Activated CD8-positive, alpha-beta memory T cell treated with anti-CD3 and anti-CD28 coated beads, Interleukin-2, amount 10 ng/mL, durations not matched to agents 7 days and 5 days (primary cell): Measurements from ENCODE around the gene ADGRD1. TPM values are rescaled to one million over a fixed set of nuclear protein-coding genes. Genes with fewer than 3 reads are reported as not detected.
"Not testable (repeated sequence)": the region's sequence is repeated elsewhere in the genome, so short reads cannot be mapped to it uniquely, and the experiment has no call there.

Source experiments
- ATAC-seq: fragments of 150-1000 bp; cut with Tn5 transposase; one replicate; pipeline ENCODE4 v1.10.0; 2021; ENCODE audit warnings: moderate library complexity
- CTCF ChIA-PET: fragments of 350-600 bp; sonication (Branson Sonifier 250); formaldehyde crosslinking; loops from one replicate; lab custom pipeline; 2021; ENCODE audit warnings: antibody characterized with exemption; lab: Charles Lee
- DNase-seq: peaks from one replicate; pipeline ENCODE4 v3.0.0-alpha.2; 2020
- H3K27ac Mint-ChIP-seq: one replicate; pipeline ENCODE4 v1.8.0; 2021; ENCODE audit warnings: mild to moderate bottlenecking, mixed read lengths
- H3K27me3 Mint-ChIP-seq: one replicate; pipeline ENCODE4 v1.8.0; 2021; ENCODE audit warnings: mixed read lengths
- H3K36me3 Mint-ChIP-seq: one replicate; pipeline ENCODE4 v1.8.0; 2021; ENCODE audit warnings: mild to moderate bottlenecking, mixed read lengths
- H3K4me1 Mint-ChIP-seq: one replicate; pipeline ENCODE4 v1.8.0; 2021; ENCODE audit warnings: mixed read lengths
- H3K4me3 Mint-ChIP-seq: one replicate; pipeline ENCODE4 v1.8.0; 2021; ENCODE audit warnings: mild to moderate bottlenecking, moderate library complexity, mixed read lengths
- H3K9me3 Mint-ChIP-seq: one replicate; pipeline ENCODE4 v1.8.0; 2022; ENCODE audit warnings: low read depth, mixed read lengths
- total RNA-seq, 2 experiments: library from RNA; stranded (reverse); gene quantifications; one replicate each; pipeline ENCODE4 v1.2.3, GENCODE V29; 2021

Gene ADGRD1
- total RNA-seq, 2 experiments from 2014 or later = 0.23 to 2.2 TPM

GRCh38 chr12:130925666-130926015, 28.1 kb upstream of the ADGRD1 start:
- Mint-ChIP-seq H3K9me3 (no peaks in the 10 kb centered on the region), H3K4me3 (no peak overlapping the region), H3K27ac (no peak overlapping the region), H3K36me3 (no peaks in the 10 kb centered on the region), H3K4me1 (no peaks in the 10 kb centered on the region), H3K27me3 (peaks cover 34% of the 10 kb centered on the region)
- CTCF ChIA-PET = interaction anchor here (1.1 kb wide), 1 partner anchor 11 kb away, joined by 3 read pairs; no protein-coding TSS in a partner anchor
- no peak for ATAC-seq
- DNase-seq = no peak

DNA sequence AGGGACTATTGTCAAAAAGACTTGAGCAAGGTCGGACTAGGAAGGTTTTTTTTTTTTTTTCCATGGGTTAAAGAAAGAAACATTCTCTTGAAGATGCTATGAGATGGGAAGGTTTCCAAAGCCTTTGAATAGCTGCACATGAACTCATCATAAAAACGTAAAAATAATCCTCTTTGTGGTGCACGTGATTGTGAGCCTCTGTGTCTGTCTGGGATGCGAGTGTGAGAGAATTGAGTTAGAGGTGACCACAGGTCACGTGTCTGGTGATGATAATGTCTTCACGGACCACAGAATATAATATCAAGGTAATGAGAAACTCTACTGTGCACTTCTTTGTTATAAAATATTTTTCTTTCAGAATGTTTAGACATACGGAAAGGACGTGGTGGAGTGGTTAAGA, 24.3 kb upstream of the ADGRD1 start:
- peaks cover 35% of the 10 kb centered on the region for H3K27me3 Mint-ChIP-seq

GRCh38 chr12:130932061-130932930, 21.4 kb upstream of the ADGRD1 start:
- Mint-ChIP-seq H3K27ac (no peak overlapping the region), H3K4me1 (no peaks in the 10 kb centered on the region), H3K36me3 (no peaks in the 10 kb centered on the region), H3K27me3 (peaks cover 44% of the 10 kb centered on the region), H3K4me3 (no peak overlapping the region), H3K9me3 (no peaks in the 10 kb centered on the region)
- ATAC-seq = no peak
- DNase-seq = no peak
- CTCF ChIA-PET = no interaction called here

More for the DNA sequence above, 24.3 kb upstream of the ADGRD1 start:
- Mint-ChIP-seq H3K27ac (no peak overlapping the region), H3K9me3 (no peaks in the 10 kb centered on the region), H3K4me1 (no peaks in the 10 kb centered on the region), H3K4me3 (no peak overlapping the region), H3K36me3 (no peaks in the 10 kb centered on the region)
- CTCF ChIA-PET = no interaction called here
- no peak for DNase-seq
- no peak for ATAC-seq

GRCh38 chr12:130933269-130933995, 20.3 kb upstream of the ADGRD1 start:
- ATAC-seq = no peak
- Mint-ChIP-seq H3K9me3 (no peaks in the 10 kb centered on the region), H3K4me3 (no peak overlapping the region)

GRCh38 chr12:130934753-130935152, 19.0 kb upstream of the ADGRD1 start:
- H3K27me3 Mint-ChIP-seq = peaks cover 32% of the 10 kb centered on the region
- CTCF ChIA-PET = no interaction called here
- DNase-seq (no peak), ATAC-seq (no peak)
- H3K36me3 Mint-ChIP-seq = peaks cover 2% of the 10 kb centered on the region
- H3K27ac Mint-ChIP-seq = no peak overlapping the region
- peaks cover 3% of the 10 kb centered on the region for H3K9me3 Mint-ChIP-seq
- H3K4me3 Mint-ChIP-seq = no peak overlapping the region
- H3K4me1 Mint-ChIP-seq = no peaks in the 10 kb centered on the region

More at GRCh38 chr12:130933269-130933995, 20.3 kb upstream of the ADGRD1 start:
- no peak for DNase-seq
- H3K27me3 Mint-ChIP-seq = peaks cover 40% of the 10 kb centered on the region
- CTCF ChIA-PET = no interaction called here
- H3K27ac Mint-ChIP-seq = no peak overlapping the region
- no peaks in the 10 kb centered on the region for H3K4me1 Mint-ChIP-seq
- H3K36me3 Mint-ChIP-seq = no peaks in the 10 kb centered on the region

GRCh38 chr12:130936561-130936960, 17.1 kb upstream of the ADGRD1 start:
- DNase-seq = no peak
- CTCF ChIA-PET = interaction anchor here (1.0 kb wide), 1 partner anchor 12 kb away, joined by 3 read pairs; no protein-coding TSS in a partner anchor
- H3K36me3 Mint-ChIP-seq = peaks cover 2% of the 10 kb centered on the region
- no peak overlapping the region for H3K27ac Mint-ChIP-seq
- peaks cover 26% of the 10 kb centered on the region for H3K27me3 Mint-ChIP-seq
- no peak for ATAC-seq
- H3K4me3 Mint-ChIP-seq = no peak overlapping the region
- H3K4me1 Mint-ChIP-seq = no peaks in the 10 kb centered on the region
- peaks cover 3% of the 10 kb centered on the region for H3K9me3 Mint-ChIP-seq

DNA sequence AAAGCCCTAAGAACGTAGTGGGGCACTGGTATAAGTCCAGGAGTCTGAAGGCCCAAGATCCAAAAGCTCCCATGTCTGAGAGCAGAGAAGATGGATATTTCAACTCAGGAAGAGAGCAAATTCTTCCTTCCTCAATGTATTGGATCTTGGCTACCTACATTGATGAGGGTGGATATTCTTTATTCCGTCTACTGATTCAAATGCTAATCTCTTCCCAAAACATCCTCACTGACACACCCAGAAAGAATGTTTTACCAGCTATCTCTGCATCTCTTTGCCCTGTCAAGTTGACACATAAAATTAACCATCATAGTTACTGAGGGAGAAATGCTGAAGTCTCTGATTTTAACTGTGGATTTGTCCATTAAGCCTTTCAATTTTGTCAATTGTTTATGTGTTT, 16.6 kb upstream of the ADGRD1 start:
- Mint-ChIP-seq H3K9me3 (peaks cover 3% of the 10 kb centered on the region), H3K36me3 (peaks cover 2% of the 10 kb centered on the region), H3K4me3 (no peak overlapping the region), H3K27me3 (peaks cover 23% of the 10 kb centered on the region), H3K27ac (no peak overlapping the region), H3K4me1 (no peaks in the 10 kb centered on the region)
- ATAC-seq (no peak), DNase-seq (no peak)
- CTCF ChIA-PET = no interaction called here

DNA sequence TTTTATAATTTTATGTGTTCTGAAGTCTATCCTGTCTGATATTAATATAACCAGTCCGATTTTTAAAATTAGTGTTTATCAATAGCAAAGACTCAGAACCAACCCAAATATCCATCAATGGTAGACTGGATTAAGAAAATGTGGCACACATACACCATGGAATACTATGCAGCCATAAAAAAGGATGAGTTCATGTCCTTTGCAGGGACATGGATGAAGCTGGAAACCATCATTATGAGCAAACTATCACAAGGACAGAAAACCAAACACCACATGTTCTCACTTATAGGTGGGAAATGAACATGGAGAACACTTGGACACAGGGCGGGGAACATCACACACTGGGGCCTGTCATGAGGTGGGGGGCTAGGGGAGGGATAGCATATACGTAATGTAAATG, 16.2 kb upstream of the ADGRD1 start:
- CTCF ChIA-PET = not testable (repeated sequence)

DNA sequence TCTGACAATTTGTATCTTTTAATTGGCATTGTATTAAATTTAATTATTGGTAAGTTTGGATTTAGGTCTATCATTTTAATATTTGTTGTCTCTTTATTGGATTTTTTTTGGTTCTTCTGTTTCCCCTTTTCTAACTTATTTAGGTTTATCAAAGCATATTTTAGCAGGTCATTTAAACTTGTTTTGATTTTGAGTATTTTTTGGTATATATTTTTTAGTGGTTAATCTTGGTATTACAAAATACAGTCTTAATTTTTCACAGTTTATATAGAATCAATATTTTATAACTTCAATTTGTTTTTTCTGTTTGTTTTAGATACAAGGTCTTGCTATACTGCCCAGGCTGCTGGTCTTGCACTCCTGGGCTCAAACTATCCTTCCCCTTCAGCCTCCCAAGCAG, 15.5 kb upstream of the ADGRD1 start:
- H3K27me3 Mint-ChIP-seq = peaks cover 16% of the 10 kb centered on the region
- DNase-seq = no peak
- ATAC-seq = no peak
- peaks cover 3% of the 10 kb centered on the region for H3K9me3 Mint-ChIP-seq
- no peak overlapping the region for H3K4me3 Mint-ChIP-seq
- H3K27ac Mint-ChIP-seq = no peak overlapping the region
- H3K4me1 Mint-ChIP-seq = no peaks in the 10 kb centered on the region
- CTCF ChIA-PET = no interaction called here
- peaks cover 2% of the 10 kb centered on the region for H3K36me3 Mint-ChIP-seq

More for the DNA sequence above, 16.2 kb upstream of the ADGRD1 start:
- not testable (repeated sequence) for H3K4me3 Mint-ChIP-seq, H3K9me3 Mint-ChIP-seq, H3K36me3 Mint-ChIP-seq, H3K27ac Mint-ChIP-seq, ATAC-seq, H3K4me1 Mint-ChIP-seq, DNase-seq
- H3K27me3 Mint-ChIP-seq = peaks cover 19% of the 10 kb centered on the region

GRCh38 chr12:130944878-130945277, 8.8 kb upstream of the ADGRD1 start:
- Mint-ChIP-seq H3K36me3 (no peaks in the 10 kb centered on the region), H3K9me3 (peaks cover 11% of the 10 kb centered on the region), H3K27me3 (peaks cover 6% of the 10 kb centered on the region), H3K27ac (no peak overlapping the region), H3K4me3 (no peak overlapping the region), H3K4me1 (no peaks in the 10 kb centered on the region)
- CTCF ChIA-PET = no interaction called here
- ATAC-seq = no peak
- no peak for DNase-seq

GRCh38 chr12:130945786-130946492, 7.8 kb upstream of the ADGRD1 start:
- Mint-ChIP-seq H3K4me1 (no peaks in the 10 kb centered on the region), H3K9me3 (peaks cover 11% of the 10 kb centered on the region), H3K4me3 (no peak overlapping the region), H3K27me3 (peaks cover 6% of the 10 kb centered on the region), H3K27ac (no peak overlapping the region), H3K36me3 (no peaks in the 10 kb centered on the region)
- DNase-seq (no peak), ATAC-seq (no peak)
- CTCF ChIA-PET = no interaction called here

- CTCF ChIA-PET = no interaction called here
- no peak overlapping the region for H3K27ac Mint-ChIP-seq
- no peaks in the 10 kb centered on the region for H3K4me1 Mint-ChIP-seq
- peaks cover 11% of the 10 kb centered on the region for H3K9me3 Mint-ChIP-seq
- ATAC-seq = no peak
- no peak overlapping the region for H3K4me3 Mint-ChIP-seq
- no peak for DNase-seq
- H3K27me3 Mint-ChIP-seq = peaks cover 6% of the 10 kb centered on the region
- H3K36me3 Mint-ChIP-seq = no peaks in the 10 kb centered on the region
Measured at GRCh38 chr12:130947028-130947613, 6.6 kb upstream of the ADGRD1 start.

DNA sequence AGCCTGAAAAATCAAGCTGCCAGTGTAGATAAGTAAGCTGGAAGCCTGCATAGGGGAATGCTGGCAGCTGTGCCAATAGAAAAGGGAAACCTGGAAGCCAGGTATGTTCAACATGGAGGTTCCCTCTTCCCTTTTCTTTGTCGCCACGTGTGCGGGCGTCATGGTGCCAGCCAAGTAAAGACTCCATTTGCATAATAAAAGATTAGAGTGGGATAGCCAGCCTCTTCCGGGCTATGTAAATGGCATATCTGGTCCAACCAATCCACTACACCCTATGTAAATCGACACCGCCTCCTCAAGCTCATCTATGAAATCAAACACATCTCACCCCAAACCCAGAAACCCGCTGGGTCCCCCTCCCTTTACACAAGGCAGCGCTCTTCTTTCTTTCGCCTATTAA, 5.6 kb upstream of the ADGRD1 start:
- Mint-ChIP-seq H3K27me3 (peaks cover 15% of the 10 kb centered on the region), H3K4me3 (no peak overlapping the region), H3K27ac (no peak overlapping the region), H3K4me1 (no peaks in the 10 kb centered on the region), H3K9me3 (peaks cover 11% of the 10 kb centered on the region), H3K36me3 (no peaks in the 10 kb centered on the region)
- CTCF ChIA-PET = no interaction called here
- ATAC-seq (no peak), DNase-seq (no peak)
